Stomach (tissue), 9 donors: ENCODE data around the gene CRYM. TPM values are rescaled to one million over a fixed set of nuclear protein-coding genes. Genes with fewer than 3 reads are reported as not detected.
A peak's percentile ranks its signal among the peaks of the same experiment; 100 is the strongest.
"Not testable (repeated sequence)": the region's sequence is repeated elsewhere in the genome, so short reads cannot be mapped to it uniquely, and the experiment has no call there.

ENCODE experiments used
- DNase-seq, 2 donors: peaks; one replicate each; pipeline versions ENCODE4 v3.0.0 to v3.0.0-alpha.2; 2013 to 2019
- H3K27ac ChIP-seq, 5 donors: fragments of 200-600 bp in 4 of 5; sonication (generic) in 4 of 5; one replicate each; pipeline ENCODE4 v1.5.1; 2013 to 2019; ENCODE audit warnings: mild to moderate bottlenecking in 1 of 5, moderate library complexity in 1 of 5
- H3K27me3 ChIP-seq, 3 donors: fragments of 200-600 bp; sonication (generic); one replicate each; pipeline ENCODE4 v1.5.1; 2017 to 2019; ENCODE audit warnings: mixed run types in 1 of 3
- H3K36me3 ChIP-seq, 4 donors: fragments of 200-600 bp; sonication (generic); 1 replicate in 3 of 4; 2 replicates in 1 of 4; pipeline ENCODE4 v1.5.1; 2016 to 2019
- H3K4me1 ChIP-seq, 4 donors: fragments of 200-600 bp; sonication (generic); one replicate each; pipeline ENCODE4 v1.5.1; 2016 to 2019
- H3K4me3 ChIP-seq, 4 donors: fragments of 200-600 bp; sonication (generic) in 3 of 4; one replicate each; pipeline ENCODE4 v1.5.1; 2016 to 2019; ENCODE audit warnings: mild to moderate bottlenecking in 1 of 4
- H3K9me3 ChIP-seq, 4 donors: fragments of 200-600 bp; sonication (generic); one replicate each; pipeline ENCODE4 v1.5.1; 2016 to 2019
- CTCF ChIP-seq, 7 experiments: fragments of 450-650 bp in 4 of 7; fragments of 200-600 bp in 3 of 7; sonication (generic) in 3 of 7; IDR thresholded peaks; one replicate each; pipeline ENCODE4 v1.5.1; 2016 to 2019; ENCODE audit warnings: antibody characterized with exemption in 7 of 7, control low read depth in 2 of 7, mild to moderate bottlenecking in 1 of 7
- EP300 ChIP-seq: sonication (generic); formaldehyde crosslinking; IDR thresholded peaks from one replicate; pipeline ENCODE4 v1.6.1; 2017; ENCODE audit warnings: antibody characterized with exemption
- POLR2A ChIP-seq, 4 donors: fragments of 450-650 bp; IDR thresholded peaks; one replicate each; pipeline ENCODE4 v1.6.1; 2016; ENCODE audit warnings: antibody characterized with exemption in 4 of 4, control low read depth in 2 of 4, mild to moderate bottlenecking in 1 of 4, moderate library complexity in 1 of 4
- POLR2AphosphoS5 ChIP-seq, 3 donors: sonication (generic); formaldehyde crosslinking; IDR thresholded peaks; one replicate each; pipeline ENCODE4 v1.6.1; 2016; ENCODE audit warnings: antibody characterized with exemption in 3 of 3
- WGBS, 5 donors: extraction: QIAGEN DNeasy Blood & Tissue Kit in 3 of 5; methylation state at CpG; one replicate each; pipeline versions ENCODE4 v1.1.5 to v1.1.7; 2013 to 2018; 5-methylcytosine and 5-hydroxymethylcytosine counted together
- intact Hi-C: fragments of 100-400 bp; cut with DNase I; formaldehyde crosslinking; loops from one replicate; pipeline ENCODE4 v1.15.1; 2023; ENCODE audit warnings: low total_unique reads
- polyA plus RNA-seq, 3 donors: library from polyadenylated mRNA; stranded (reverse); fragments of 200-250 nt; gene quantifications; one replicate each; pipeline ENCODE4 v1.2.3, GENCODE V29; 2013
- total RNA-seq, 5 donors: library from RNA; depleted of rRNA; stranded (reverse); fragments of >200 nt; gene quantifications; one replicate each; pipeline versions ENCODE4 v1.1.0 to v1.2.3, GENCODE V29; 2014 to 2016
- donor health status: healthy with polysubstance abuse.
- donor health status: Bipolar disorder and iron deficiency.
- donor health status: healthy.

The CRYM gene
- total and polyA plus RNA-seq, 8 donors = 0.75 to 4.0 (median 3.3) TPM; not detected in 3

DNA sequence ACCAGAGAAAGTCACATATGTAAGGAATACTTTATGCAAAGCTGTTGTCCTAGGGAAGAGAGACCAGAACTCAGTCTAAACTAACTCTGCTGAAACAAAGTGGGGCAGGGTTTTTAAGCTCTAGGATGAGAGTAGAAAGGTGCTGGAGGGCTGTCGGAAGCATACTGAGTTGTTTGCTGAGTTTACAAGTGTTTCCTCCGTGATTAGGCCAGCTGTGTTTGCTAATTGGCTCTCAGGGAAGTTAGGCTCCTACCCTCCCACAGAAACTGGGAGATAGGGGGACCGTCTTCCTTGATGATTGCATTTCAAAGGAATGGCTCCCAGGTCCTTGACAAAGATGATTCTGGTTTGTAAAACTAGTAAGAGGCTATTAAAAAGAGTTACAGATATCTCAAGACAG is 24.4 kb upstream of the CRYM start:
- WGBS, 5 donors = 21 to 44% (median 38%) methylated on average over 3 of the region's 3 CpGs
- Histone ChIP-seq H3K27ac (peak overlapping the region in 2 of 5 donors; percentile 87 to 90), H3K4me1 (peaks cover 10 to 28% (median 22%) of the 10 kb centered on the region in 4 donors), H3K27me3 (no peaks in the 10 kb centered on the region), H3K9me3 (no peaks in the 10 kb centered on the region), H3K4me3 (peak overlapping the region in 1 of 4 donors; percentile 81), H3K36me3 (no peaks in the 10 kb centered on the region)
- intact Hi-C loops = loop anchor here (5.0 kb wide), 1 partner anchor 115 kb away; no protein-coding TSS in a partner anchor
- peak in 1 of 2 donors; percentile 14 for DNase-seq
- no peak for TF ChIP-seq EP300
- TF ChIP-seq POLR2A (IDR thresholded peaks at IDR 0.05) = no peak
- TF ChIP-seq CTCF (IDR thresholded peaks at IDR 0.05) = no peak
- TF ChIP-seq POLR2AphosphoS5 (IDR thresholded peaks at IDR 0.05) = no peak

DNA sequence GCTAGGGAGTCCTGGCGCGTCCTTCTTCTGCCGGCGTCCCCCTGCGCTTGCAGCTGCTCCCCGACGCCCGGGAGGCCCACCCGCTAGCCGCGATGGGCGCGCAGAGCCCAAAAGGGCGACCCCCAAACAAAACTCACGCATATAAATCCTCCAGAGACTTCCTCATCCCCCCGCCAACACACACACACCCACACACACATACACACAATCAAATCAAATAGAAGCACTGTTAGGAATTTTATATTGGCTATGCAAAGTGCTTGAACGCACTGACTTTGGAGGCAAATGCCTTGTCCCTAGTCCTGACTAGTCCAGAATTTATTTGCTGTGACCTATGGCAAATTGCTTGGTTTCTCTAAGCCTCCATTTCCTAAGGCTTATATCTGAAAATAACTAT is 23.8 kb upstream of the CRYM start:
- Histone ChIP-seq H3K36me3 (no peaks in the 10 kb centered on the region), H3K4me3 (peak overlapping the region; percentile 64 to 81 (median 70)), H3K27me3 (no peaks in the 10 kb centered on the region), H3K4me1 (peaks cover 10 to 28% (median 22%) of the 10 kb centered on the region in 4 donors), H3K27ac (peak overlapping the region; percentile 75 to 90 (median 87)), H3K9me3 (no peaks in the 10 kb centered on the region)
- DNase-seq = no peak
- TF ChIP-seq EP300 (no peak), CTCF (IDR thresholded peaks at IDR 0.05) (peak in 1 of 7 experiments; percentile 23)
- WGBS, 5 donors = 0 to 1% (median 1%) methylated on average over 4 to 17 of the region's 17 CpGs
- intact Hi-C loops = loop anchor here (5.0 kb wide), 1 partner anchor 115 kb away; no protein-coding TSS in a partner anchor

GRCh38 chr16:21301168-21301894 is 23.2 kb upstream of the CRYM start:
- DNase-seq = peak; percentile 72 to 91
- TF ChIP-seq EP300 = no peak
- TF ChIP-seq POLR2AphosphoS5 (IDR thresholded peaks at IDR 0.05) = peak in 1 of 3 donors; percentile 32
- peak in 2 of 7 experiments; percentile 13 to 30 for TF ChIP-seq CTCF (IDR thresholded peaks at IDR 0.05)
- no peak for TF ChIP-seq POLR2A (IDR thresholded peaks at IDR 0.05)
- intact Hi-C loops = loop anchor here (5.0 kb wide), 1 partner anchor 114 kb away; no protein-coding TSS in a partner anchor
- no peaks in the 10 kb centered on the region for H3K36me3 ChIP-seq
- H3K4me1 ChIP-seq = peaks cover 10 to 28% (median 25%) of the 10 kb centered on the region in 4 donors
- 0 to 1% (median 0%) methylated on average over 30 to 60 of the region's 60 CpGs for WGBS, 5 donors
- H3K27ac ChIP-seq = peak overlapping the region; percentile 75 to 90 (median 87)
- H3K9me3 ChIP-seq = no peaks in the 10 kb centered on the region
- no peaks in the 10 kb centered on the region for H3K27me3 ChIP-seq
- H3K4me3 ChIP-seq = peak overlapping the region; percentile 64 to 81 (median 70)

DNA sequence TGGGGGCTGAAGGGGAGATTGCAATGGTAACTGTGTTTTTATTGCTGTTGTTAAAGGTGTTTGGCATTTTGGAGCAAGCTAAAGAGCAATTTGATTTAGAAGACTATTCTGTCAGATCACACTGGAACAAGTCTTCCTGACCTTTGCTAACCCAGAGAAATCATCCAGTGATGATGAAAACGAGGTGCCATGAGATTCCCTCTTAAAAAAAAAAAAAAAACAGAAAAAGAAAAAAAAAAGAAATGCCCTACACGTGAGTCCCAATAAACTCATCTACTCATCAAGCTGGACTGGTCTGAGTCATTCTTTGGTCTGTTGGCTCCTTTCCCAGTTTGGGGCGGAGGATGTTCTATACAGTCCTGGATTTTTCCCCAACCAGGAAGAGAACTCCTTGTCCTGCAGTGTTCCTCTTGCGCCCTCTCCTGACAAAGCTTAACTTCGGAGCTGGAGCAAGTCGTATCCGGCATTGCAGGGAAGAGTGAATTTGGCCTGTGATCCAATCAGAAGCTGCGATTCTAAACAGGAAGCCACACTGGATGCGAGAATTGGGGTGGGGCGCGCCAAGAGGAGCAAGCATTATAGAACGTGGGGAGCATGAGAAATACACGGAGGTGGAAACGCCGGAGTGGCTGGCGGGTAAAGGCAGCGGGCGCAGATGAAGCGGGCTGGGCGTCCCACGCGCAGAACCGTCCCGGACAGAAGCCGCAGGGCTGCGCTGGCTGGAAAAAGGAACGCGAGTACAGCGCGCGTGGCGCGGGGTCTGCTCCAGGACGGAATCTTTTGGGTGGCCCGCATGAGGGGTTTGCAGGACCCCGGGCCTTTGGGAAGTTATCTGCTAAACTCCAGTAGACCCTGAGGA is 22.4 kb upstream of the CRYM start:
- Histone ChIP-seq H3K9me3 (no peaks in the 10 kb centered on the region), H3K27ac (peak overlapping the region; percentile 75 to 90 (median 87)), H3K4me1 (peaks cover 10 to 28% (median 26%) of the 10 kb centered on the region in 4 donors), H3K4me3 (peak overlapping the region; percentile 64 to 81 (median 70)), H3K27me3 (no peaks in the 10 kb centered on the region), H3K36me3 (no peaks in the 10 kb centered on the region)
- TF ChIP-seq POLR2AphosphoS5 (IDR thresholded peaks at IDR 0.05) (peak; percentile 66 to 95 (median 80)), POLR2A (IDR thresholded peaks at IDR 0.05) (no peak), CTCF (IDR thresholded peaks at IDR 0.05) (peak in 5 of 7 experiments; percentile 64 to 95 (median 66))
- DNase-seq = peak; percentile 96 to 99
- WGBS, 5 donors = 0% methylated on average over 29 to 36 of the region's 36 CpGs
- intact Hi-C loops = loop anchor here (5.0 kb wide), 1 partner anchor 113 kb away; no protein-coding TSS in a partner anchor

- DNase-seq, intact Hi-C loops, H3K4me3 ChIP-seq, H3K4me1 ChIP-seq, H3K27ac ChIP-seq, H3K36me3 ChIP-seq: not testable (repeated sequence)
- Histone ChIP-seq H3K27me3 (peaks cover 0 to 19% (median 14%) of the 10 kb centered on the region in 3 donors), H3K9me3 (peaks cover 0 to 11% (median 0%) of the 10 kb centered on the region in 4 donors)
- 93 to 98% (median 97%) methylated on average over 3 of the region's 3 CpGs for WGBS, 5 donors
Observed at GRCh38 chr16:21289789-21290188, 11.7 kb upstream of the CRYM start.
